Measurements from ENCODE around the gene HNRNPA0.

- TF ChIP-seq EZH2 (IDR thresholded peaks at IDR 0.05) (no peak), POLR2AphosphoS5 (IDR thresholded peaks at IDR 0.05; ENCODE audit: borderline replicate concordance, low read depth, low read length) (no peak)
Measured at GRCh38 chr5:137782055-137782454, 27.9 kb upstream of the HNRNPA0 start.

Measured in SK-N-MC (cell line).